LNCaP clone FGC (cell line): ENCODE data around the gene FCAMR.

ENCODE experiments used
- DNase-seq: peaks from one replicate; pipeline ENCODE4 v3.0.0-alpha.2; 2011; ENCODE audit warnings: low read depth
- H3K4me3 ChIP-seq: 2 replicates; pipeline ENCODE4 v1.5.1; 2011; ENCODE audit warnings: mild to moderate bottlenecking, low read depth, low read length, control low read depth
- CTCF ChIP-seq: IDR thresholded peaks from 2 replicates; pipeline ENCODE4 v1.5.1; 2012; ENCODE audit warnings: mild to moderate bottlenecking; ENCODE audit not compliant: control insufficient read depth, insufficient read depth; ENCODE audit errors: extremely low read depth

Gene FCAMR

GRCh38 chr1:206971029-206971655 is 882 bp upstream of the FCAMR start:
- H3K4me3 ChIP-seq, result no peak overlapping the region
- TF ChIP-seq CTCF, result no peak
- DNase-seq, result no peak

- no peak for TF ChIP-seq CTCF
- DNase-seq, result no peak
- no peak overlapping the region for H3K4me3 ChIP-seq
These were observed 1.2 kb downstream of the FCAMR start for GRCh38 chr1:206969090-206969489.

GRCh38 chr1:206967096-206967849 is 3.0 kb downstream of the FCAMR start:
- no peak overlapping the region for H3K4me3 ChIP-seq
- TF ChIP-seq CTCF, result no peak
- DNase-seq, result no peak

- TF ChIP-seq CTCF, result no peak
- no peak for DNase-seq
- H3K4me3 ChIP-seq, result no peak overlapping the region
These were observed 4.5 kb downstream of the FCAMR start for GRCh38 chr1:206965781-206966180.

- no peak for TF ChIP-seq CTCF
These were observed 6.5 kb downstream of the FCAMR start for GRCh38 chr1:206963740-206964139.

GRCh38 chr1:206963119-206963712 is 7.0 kb downstream of the FCAMR start:
- DNase-seq, result no peak
- H3K4me3 ChIP-seq, result no peak overlapping the region
- no peak for TF ChIP-seq CTCF

More at GRCh38 chr1:206963740-206964139, 6.5 kb downstream of the FCAMR start:
- no peak overlapping the region for H3K4me3 ChIP-seq
- no peak for DNase-seq

- DNase-seq, result no peak
- no peak overlapping the region for H3K4me3 ChIP-seq
- no peak for TF ChIP-seq CTCF
These were observed 8.0 kb downstream of the FCAMR start for GRCh38 chr1:206962272-206962671.
